T-helper 1 cell (primary cell): ENCODE measurements around the gene CDCA8.
"Not testable (repeated sequence)": the region's sequence is repeated elsewhere in the genome, so short reads cannot be mapped to it uniquely, and the experiment has no call there.

Source experiments
- DNase-seq, 5 donors: peaks; one replicate each; pipeline ENCODE4 v3.0.0-alpha.2; 2012 to 2020

CDCA8 gene

GRCh38 chr1:37738619-37739018 lies 46.3 kb downstream of the CDCA8 start:
- not testable (repeated sequence) for DNase-seq

GRCh38 chr1:37739222-37739621 lies 46.9 kb downstream of the CDCA8 start:
- DNase-seq = peak in 1 of 5 donors; percentile 14

GRCh38 chr1:37741130-37741529 lies 48.8 kb downstream of the CDCA8 start:
- DNase-seq = no peak

GRCh38 chr1:37741662-37742061 lies 49.3 kb downstream of the CDCA8 start:
- DNase-seq = no peak

- no peak for DNase-seq
These were observed 54.5 kb downstream of the CDCA8 start for GRCh38 chr1:37746806-37747205.

GRCh38 chr1:37748565-37748964 lies 56.2 kb downstream of the CDCA8 start:
- no peak for DNase-seq

GRCh38 chr1:37752213-37752582 lies 59.9 kb downstream of the CDCA8 start:
- no peak for DNase-seq

GRCh38 chr1:37752583-37753471 lies 60.5 kb downstream of the CDCA8 start:
- no peak for DNase-seq

GRCh38 chr1:37753473-37754321 lies 61.4 kb downstream of the CDCA8 start:
- no peak for DNase-seq

- no peak for DNase-seq
These were observed 63.0 kb downstream of the CDCA8 start for GRCh38 chr1:37755290-37755689.

GRCh38 chr1:37755951-37756560 lies 63.7 kb downstream of the CDCA8 start:
- DNase-seq = no peak
